ENCODE measurements around the gene CHRNE.
"Not testable (repeated sequence)": the region's sequence is repeated elsewhere in the genome, so short reads cannot be mapped to it uniquely, and the experiment has no call there.

The CHRNE gene

DNA sequence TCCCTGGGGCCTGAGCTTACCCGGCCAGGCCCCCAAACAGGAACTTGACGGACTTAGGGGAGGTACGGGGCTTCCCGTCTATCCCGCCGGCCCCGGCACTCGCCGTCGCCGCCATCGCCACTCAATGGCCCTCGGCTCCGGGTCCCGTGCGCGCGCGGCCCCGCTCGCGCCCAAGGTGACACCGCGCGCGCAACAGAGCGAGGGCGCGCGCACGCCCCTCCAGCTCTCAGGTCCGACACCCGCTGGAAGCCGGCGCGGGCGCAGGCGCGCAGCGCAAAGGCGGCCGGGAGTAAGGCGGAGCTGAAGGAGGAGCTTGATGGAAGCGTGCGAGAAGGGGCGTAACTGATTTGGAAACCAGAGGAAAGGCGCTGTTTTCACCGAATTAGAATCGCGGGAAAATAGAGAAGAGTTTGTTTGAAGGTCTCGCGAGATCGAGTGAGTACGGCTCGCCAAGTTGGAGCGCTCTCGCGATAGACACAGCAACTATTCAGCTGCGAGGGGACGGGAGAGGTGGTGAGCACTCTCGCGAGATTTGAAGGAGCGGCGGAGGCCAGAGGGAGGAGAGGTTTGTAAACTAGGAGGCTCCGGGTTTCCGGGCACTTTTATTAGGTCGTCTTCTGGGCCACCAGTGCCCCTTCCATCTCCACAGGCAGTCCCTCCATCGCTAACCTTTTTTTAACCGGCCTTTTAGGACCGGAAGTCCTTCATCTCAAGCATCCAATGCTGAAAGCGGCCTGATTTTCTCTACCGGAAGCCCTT lies 37.1 kb upstream of the CHRNE start, which contains the start of the genes RNF167 and SLC25A11:
TSS of gene RNF167 (plus strand) at position 473 of the 759 bp plus-strand sequence. CDS start 642 bp downstream, outside the sequence.
TSS of gene SLC25A11 (minus strand) at position 251 of the 759 bp plus-strand sequence. CDS start at position 115, 136 bp downstream.
- DNase-seq (ENCODE audit: low read depth in 2 of 2), result peak; percentile 100

DNA sequence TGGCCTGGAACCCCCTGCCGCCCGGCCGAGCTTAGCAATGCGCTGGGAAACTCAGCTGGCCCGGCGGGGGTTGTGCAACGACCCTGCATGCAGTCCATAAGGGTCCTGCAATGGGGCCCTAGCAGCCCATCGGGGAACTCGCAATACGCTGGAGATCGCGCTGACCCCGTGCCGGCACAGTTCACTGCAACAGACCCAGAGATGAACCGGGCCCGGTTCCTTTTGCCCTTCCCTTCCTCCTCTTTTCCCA lies 36.6 kb upstream of the CHRNE start:
- DNase-seq (ENCODE audit: low read depth in 2 of 2), result no peak

DNA sequence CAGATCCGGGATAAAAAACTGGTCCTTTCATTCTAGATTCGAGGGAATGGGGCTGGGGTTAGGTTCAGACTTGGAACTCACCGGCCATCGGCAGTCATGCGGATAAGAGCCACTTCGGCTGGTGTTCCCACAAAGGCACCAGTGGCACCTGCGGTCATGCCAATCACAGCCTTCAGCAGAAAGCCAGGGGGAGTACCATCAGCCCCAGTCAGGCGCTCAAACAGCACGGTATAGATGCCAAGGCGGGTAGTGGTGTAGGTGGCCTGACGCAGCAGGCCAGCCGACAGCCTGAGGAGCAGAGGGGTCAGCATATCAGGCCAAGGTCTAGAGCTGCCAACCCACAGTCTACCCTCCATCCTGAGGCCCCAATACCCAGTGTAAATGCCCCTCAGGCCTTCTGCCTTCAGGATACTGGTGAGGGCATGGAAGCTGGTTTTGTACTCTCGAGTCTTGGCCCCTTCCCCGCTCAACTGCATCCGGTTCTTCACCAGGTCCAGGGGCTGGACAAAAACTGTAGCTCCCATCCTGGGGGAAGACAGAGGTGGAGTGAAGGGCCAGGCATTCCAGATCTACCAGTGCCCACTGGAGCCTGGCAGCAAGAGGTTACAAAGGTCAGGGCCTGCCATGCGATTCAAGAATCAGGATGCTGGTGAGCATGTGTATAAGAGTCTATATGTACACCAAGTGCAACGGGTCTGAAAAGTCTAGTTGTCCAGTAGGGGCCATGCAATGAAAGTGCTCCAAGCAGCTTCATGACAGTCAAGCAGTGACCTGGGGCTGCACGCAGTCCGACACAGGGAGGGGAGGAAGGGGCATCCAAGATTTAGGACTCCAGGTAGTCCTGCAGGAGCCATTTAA lies 36.0 kb upstream of the CHRNE start:
- DNase-seq (ENCODE audit: low read depth in 2 of 2), result no peak

DNA sequence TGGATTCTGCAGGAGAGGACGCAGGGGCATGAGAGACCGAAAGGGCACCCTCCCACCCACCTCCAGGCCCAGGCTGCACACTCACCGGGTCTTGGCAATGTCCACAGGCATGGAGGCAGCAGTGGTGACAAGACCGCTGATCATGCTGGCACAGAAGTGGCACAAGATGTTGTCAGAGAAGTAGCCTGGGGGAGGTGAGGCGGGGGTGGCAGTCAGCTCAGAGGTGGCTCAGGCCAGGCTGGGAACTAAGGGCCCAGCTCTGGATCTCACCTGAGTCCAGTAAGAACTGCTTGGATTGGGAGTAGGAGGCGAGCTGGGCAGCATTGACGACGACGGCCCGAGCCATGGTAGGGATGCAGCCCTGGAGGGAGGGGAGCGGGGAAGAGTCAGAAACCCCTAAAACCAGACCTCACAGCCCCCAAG lies 35.2 kb upstream of the CHRNE start:
- DNase-seq (ENCODE audit: low read depth in 2 of 2), result no peak

DNA sequence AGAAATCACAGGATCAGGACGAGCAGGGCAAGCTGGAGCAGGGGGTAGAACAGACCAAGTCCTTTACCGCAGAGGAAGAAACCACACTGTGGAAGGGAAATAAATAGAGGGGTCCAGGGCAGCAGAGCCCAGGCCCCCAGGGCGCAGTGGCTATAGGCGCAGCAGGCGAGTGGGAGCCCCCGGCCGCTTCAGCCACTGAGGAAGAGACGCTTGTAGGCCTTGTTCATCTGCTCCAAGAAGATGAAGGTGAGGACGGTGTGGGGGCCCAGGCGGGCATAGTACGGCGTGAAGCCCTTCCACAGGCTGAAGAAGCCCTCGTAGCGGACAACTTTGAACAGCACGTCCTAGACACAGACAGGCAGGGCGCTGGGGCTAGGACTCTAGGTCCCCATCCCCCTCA lies 34.7 kb upstream of the CHRNE start:
- DNase-seq (ENCODE audit: low read depth in 2 of 2), result no peak

DNA sequence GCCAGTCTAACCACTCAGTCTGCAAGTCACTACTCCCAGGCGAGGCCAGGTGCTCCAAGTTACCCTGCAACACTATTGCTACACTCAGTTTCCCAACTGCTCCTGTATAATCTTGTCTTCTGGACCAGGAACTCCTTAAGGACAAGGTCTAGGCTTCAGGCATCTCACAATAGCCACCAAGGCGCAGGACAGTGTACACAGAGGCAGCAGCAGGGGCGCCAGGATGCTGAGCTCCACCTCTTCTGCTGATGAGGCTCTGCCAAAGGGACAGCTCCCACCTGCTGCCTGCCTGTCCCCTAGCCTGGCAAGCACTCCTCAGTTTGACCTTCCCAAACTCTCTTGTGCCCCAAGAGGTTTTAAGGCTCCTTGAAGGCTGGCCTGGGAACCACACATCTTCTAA lies 33.5 kb upstream of the CHRNE start:
- no peak for DNase-seq (ENCODE audit: low read depth in 2 of 2)

DNA sequence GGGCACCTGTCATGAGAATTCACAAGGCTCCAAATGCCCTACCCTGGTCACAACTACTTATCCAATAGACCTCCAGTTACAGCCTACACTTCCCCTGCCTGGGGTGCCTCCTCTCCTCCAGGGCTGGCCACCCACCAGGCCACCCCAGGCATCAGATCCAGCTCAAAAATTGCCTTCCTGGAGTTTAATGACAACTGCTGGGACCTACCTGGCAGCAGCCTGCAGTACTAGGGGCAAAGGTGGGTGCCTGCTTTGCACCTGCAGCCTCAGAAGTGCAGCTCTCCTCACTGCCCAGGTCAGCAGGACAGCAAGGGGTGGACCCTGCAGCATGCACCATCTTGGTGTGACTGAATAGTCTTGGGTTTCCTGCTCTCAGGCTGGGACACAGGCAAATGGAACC lies 32.8 kb upstream of the CHRNE start:
- no peak for DNase-seq (ENCODE audit: low read depth in 2 of 2)

DNA sequence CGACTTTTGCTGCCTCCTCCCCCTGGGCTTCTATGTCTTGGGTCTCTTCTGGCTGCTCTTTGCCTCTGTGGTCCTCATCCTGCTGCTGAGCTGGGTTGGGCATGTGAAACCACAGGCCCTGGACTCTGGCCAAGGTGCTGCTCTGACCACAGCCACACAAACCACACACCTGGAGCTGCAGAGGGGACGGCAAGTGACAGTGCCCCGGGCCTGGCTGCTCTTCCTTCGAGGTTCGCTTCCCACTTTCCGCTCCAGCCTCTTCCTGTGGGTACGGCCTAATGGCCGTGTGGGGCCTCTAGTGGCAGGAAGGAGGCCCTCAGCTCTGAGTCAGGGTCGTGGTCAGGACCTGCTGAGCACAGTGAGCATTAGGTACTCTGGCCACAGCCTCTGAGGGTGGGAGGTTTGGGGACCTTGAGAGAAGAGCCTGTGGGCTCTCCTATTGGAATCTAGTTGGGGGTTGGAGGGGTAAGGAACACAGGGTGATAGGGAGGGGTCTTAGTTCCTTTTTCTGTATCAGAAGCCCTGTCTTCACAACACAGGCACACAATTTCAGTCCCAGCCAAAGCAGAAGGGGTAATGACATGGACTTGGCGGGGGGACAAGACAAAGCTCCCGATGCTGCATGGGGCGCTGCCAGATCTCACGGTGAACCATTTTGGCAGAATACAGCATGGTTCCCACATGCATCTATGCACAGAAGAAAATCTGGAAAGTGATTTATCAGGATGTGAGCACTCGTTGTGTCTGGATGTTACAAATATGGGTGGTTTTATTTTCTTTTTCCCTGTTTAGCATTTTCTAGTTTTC lies 31.5 kb upstream of the CHRNE start:
- DNase-seq (ENCODE audit: low read depth in 2 of 2), result no peak

DNA sequence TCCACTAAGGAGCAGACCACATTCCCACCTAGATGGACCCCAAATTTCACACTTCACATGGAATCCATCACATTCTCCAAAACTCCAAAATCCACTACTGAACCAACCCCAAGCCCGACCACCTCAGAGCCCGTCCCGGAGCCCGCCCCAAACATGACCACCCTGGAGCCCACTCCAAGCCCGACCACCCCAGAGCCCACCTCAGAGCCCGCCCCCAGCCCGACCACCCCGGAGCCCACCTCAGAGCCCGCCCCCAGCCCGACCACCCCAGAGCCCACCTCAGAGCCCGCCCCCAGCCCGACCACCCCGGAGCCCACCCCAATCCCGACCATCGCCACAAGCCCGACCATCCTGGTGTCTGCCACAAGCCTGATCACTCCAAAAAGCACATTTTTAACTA lies 30.7 kb upstream of the CHRNE start:
- no peak for DNase-seq (ENCODE audit: low read depth in 2 of 2)

DNA sequence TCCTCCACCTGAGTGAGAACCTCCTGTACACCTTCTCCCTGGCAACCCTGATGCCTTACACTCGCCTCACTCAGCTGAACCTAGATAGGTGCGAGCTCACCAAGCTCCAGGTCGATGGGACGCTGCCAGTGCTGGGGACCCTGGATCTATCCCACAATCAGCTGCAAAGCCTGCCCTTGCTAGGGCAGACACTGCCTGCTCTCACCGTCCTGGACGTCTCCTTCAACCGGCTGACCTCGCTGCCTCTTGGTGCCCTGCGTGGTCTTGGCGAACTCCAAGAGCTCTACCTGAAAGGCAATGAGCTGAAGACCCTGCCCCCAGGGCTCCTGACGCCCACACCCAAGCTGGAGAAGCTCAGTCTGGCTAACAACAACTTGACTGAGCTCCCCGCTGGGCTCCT lies 29.9 kb upstream of the CHRNE start:
- no peak for DNase-seq (ENCODE audit: low read depth in 2 of 2)

DNA sequence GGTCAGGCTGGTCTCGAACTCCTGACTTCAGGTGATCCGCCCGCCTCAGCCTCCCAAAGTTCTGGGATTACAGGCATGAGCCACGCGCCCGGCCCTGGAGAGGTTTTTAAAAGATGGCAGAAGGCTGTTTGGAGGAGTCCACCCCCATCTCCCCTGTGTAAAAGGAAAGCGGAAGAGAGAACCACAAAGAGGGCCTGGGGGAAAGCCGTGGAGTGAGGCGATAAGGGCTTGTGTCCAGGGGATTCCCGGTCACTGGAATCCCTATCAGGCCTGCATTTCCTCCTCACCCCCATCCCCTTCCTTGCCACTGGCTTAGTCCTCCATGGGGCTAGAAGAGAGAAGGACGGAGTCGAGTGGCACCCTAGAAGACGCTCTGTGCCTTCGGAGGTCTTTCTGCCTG lies 29.1 kb upstream of the CHRNE start, which contains the start of gene GP1BA:
TSS of gene GP1BA (plus strand) at position 315 of the 400 bp plus-strand sequence. CDS start 328 bp downstream, outside the sequence.
- no peak for DNase-seq (ENCODE audit: low read depth in 2 of 2)

DNA sequence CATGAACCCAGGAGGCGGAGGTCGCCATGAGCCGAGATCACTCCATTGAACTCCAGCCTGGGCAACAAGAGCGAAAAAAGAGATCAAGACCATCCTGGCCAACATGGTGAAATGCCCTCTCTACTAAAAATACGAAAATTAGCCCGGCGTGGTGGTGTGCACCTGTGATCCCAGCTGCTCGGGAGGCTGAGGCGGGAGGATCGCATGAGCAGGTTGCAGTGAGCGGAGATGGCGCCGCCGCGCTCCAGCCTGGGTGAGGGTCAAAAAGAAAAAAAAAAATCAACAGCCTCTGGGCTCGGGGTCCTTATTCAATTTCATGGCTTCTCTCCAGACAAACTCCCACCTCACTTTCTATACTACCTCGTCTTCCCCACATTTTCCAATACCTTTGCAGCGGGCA lies 26.0 kb upstream of the CHRNE start:
- no peak for DNase-seq (ENCODE audit: low read depth in 2 of 2)

DNA sequence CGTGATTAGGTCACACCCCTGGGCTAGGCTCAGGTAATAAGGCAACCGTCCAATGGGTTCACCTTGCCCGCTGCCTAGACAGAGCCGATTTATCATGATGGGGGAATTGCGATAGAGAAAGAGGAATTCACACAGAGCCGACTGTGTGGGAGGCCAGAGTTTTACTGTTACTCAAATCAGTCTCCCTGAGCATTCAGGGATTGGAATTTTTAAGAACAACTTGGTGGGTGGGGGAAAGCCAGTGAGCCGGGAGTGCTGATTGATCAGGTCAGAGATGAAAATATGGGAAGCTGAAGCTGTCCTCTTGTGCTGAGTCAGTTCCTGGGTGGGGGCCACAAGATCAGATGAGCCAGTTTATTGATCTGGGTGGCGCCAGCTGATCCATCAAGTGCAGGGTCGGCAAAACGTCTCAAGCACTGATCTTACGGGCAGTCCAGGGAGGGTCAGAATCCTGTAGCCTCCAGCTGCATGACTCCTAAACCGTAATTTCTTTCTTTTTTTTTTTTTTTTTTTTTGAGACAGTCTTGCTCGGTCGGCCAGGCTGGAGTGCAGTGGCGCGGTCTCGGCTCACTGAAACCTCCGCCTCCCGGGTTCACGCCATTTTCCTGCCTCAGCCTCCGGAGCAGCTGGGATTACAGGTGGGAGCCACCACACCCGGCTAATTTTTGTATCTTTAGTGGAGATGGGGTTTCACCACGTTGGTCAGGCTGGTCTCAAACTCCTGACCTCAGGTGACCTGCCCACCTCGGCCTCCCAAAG lies 23.9 kb upstream of the CHRNE start:
- not testable (repeated sequence) for DNase-seq (ENCODE audit: low read depth in 2 of 2)

DNA sequence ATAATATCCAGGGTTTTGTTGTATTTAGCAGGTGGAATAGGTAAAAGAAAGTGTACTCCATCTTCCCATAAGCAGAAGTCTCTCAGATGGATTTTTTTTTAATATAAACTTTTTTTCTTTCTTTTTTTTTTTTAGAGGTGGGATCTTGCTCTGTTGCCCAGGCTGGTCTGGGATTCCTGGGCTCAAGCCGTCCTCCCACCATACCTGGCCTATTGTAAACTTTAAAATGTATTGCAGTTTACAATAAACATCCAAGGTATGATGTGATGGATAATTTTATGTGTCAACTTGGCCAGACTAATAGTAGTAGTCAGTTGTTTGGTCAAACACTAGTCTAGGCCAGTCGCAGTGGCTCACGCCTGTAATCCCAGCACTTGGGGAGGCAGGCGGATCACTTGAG lies 18.4 kb upstream of the CHRNE start:
- DNase-seq (ENCODE audit: low read depth in 2 of 2), result no peak

DNA sequence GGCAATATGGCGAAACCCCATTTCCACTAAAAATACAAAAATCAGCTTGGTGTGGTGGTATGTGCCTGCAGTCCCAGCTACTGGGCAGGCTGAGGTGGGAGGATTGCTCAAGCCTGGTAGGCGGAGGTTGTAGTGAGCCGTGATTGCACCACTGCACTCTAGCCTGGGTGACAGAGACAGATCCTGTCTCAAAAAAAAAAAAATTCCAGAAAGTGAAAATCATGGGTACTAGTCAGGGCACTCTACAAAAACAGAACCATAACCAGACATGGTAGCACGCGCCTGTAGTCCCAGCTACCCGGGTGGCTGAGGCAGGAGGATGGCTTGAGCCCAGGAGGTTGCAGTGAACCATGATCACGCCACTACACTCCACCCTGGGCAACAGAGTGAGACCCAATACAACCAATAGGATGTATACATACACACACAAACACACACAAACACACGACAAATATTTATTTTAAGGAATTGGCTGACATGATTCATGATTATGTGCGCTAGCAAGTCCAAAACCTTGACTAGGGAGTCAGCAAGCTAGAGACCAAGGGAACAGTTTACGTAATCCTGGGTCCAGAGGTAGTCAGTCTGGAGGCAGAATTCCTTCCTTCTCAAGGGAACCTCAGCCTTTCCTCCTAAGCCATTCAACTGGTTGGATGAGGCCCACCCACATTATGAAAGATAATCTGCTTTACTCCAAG lies 17.6 kb upstream of the CHRNE start:
- DNase-seq (ENCODE audit: low read depth in 2 of 2), result no peak

DNA sequence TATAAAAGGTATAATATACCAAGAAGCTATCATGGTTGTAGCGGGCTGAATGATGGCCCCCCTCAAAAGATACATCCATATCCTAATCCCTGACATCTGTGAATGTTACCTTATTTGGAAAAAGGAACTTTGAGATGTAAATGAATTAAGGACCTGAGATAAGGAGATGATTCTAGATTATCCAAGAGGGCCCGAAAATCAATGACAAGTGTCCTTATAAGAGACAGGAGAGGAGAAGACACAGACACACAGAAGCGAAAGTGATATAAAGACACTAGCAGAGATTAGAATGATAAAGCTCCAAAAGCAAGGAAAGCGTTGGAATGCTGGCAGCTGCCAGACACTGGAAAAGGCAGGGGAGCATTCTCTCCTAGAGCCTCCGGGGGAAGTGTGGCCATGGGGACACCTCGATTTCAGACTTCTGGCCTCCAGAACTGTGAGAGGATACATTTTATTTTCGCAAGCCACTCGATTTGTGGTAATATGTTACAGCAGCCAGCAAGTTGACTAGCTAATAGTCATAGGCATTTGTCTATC lies 16.7 kb upstream of the CHRNE start:
- no peak for DNase-seq (ENCODE audit: low read depth in 2 of 2)

DNA sequence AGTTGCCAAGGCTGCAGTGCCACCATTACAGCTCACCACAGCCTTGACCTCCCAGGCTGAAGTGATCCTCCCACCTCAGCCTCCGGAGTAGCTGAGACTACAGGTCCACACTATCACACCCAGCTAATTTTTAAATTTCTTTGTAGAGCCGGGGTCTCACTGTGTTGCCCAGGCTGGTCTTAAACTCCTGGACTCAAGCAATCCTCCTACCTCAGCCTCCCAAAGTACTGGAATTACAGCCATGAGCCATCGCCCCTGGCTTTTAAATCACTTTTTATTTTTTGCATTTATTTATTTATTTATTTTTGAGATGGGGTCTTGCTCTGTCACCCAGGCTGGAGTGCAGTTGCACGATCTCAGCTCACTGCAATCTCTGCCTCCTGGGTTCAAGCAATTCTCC lies 11.7 kb upstream of the CHRNE start:
- not testable (repeated sequence) for DNase-seq (ENCODE audit: low read depth in 2 of 2)

DNA sequence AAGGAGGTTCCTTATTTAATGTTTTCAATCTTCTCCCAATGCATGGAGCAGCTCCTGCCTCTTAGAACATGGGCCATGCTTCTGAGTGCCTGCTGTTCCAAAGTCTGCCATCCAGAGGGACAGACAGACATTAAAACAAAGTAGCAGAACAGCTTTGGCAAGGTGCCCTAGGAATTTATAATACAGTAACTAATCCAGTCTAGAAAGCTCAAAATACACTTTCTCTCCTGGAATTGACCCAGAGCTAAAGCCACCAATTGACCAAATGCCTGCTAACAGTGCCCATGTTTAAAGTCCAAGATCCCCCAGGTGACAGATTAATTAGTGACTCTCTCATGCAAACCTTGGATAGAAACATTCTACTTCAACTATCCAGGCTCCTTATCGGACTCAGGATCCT lies 11.1 kb upstream of the CHRNE start:
- DNase-seq (ENCODE audit: low read depth in 2 of 2), result no peak

DNA sequence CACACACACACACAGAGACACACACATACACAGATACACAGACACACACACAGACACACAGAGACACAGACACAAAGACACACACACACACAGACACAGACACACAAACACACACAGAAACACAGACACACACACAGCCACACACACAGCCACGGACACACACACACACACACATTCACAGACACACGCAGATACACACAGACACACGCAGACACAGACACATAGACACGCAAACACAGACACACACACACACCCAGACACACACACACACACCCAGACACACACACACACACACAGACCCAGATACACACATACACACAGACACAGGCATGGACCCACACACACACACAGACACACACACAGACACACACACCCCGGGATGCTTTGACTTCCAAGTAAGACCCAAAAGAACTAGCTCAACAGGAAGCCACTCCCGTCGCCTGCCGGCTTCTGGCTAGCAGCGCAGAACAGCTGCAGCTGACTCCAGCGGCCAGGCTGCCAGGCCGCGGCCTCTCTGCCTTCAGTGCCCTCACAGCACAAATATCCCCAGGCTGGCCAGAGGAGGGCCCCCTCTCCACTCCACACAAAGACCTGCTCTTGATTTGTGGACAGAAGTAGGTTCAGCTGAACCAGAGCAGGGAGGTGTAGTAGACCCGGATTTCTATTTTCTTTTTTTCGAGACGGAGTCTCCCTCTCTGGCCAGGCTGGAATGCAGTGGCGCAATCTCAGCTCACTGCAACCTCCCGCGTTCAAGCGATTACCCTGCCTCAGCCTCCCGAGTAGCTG lies 6.0 kb upstream of the CHRNE start:
- peak; percentile 66 to 68 for DNase-seq (ENCODE audit: low read depth in 2 of 2)

DNA sequence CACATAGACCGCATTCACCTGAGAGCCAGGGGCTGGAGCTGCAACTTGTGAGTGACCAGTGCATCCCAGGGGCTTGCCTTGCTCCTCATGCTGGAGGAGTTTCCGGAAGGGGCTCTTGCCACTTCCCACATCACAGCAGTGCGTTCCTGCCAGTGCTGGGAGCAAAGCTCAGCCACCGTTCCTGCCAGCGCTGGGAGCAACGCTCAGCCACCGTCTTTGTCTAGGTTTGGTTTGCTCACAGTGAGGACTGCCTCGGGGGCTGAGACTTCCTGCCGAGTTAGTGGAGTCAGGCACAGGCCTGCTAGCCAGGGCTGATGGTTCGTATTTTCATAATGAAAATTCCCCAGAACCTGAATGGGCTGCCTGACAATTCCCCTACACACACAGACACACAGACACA lies 5.4 kb upstream of the CHRNE start:
- DNase-seq (ENCODE audit: low read depth in 2 of 2), result no peak

All from fibroblast of skin of left quadriceps (primary cell).